Gastroesophageal sphincter (tissue), 4 donors: ENCODE data around the gene FMNL1. TPM values are rescaled to one million over a fixed set of nuclear protein-coding genes. Genes with fewer than 3 reads are reported as not detected.
A peak's percentile ranks its signal among the peaks of the same experiment; 100 is the strongest.

Experiments used
- ATAC-seq: fragments of 150-250 bp; one replicate; pipeline ENCODE4 v1.9.1; 2016; ENCODE audit warnings: mild to moderate bottlenecking, moderate library complexity
- H3K27ac ChIP-seq, 4 donors: fragments of 200-600 bp; sonication (generic) in 3 of 4; 1 replicate in 3 of 4; 2 replicates in 1 of 4; pipeline ENCODE4 v1.5.1; 2016 to 2019
- H3K27me3 ChIP-seq: fragments of 200-600 bp; sonication (generic); one replicate; pipeline ENCODE4 v1.5.1; 2019
- H3K36me3 ChIP-seq, 2 donors: fragments of 200-600 bp; sonication (generic); one replicate each; pipeline ENCODE4 v1.5.1; 2019; ENCODE audit warnings: control low read depth in 1 of 2
- H3K4me1 ChIP-seq, 3 donors: fragments of 200-600 bp; sonication (generic); 1 replicate in 2 of 3; 2 replicates in 1 of 3; pipeline ENCODE4 v1.5.1; 2016 to 2019; ENCODE audit warnings: control low read depth in 2 of 3
- H3K4me3 ChIP-seq, 2 donors: fragments of 200-600 bp; sonication (generic); one replicate each; pipeline ENCODE4 v1.5.1; 2019; ENCODE audit warnings: mild to moderate bottlenecking in 1 of 2, moderate library complexity in 1 of 2
- H3K9me3 ChIP-seq, 3 donors: fragments of 200-600 bp; sonication (generic); one replicate each; pipeline ENCODE4 v1.5.1; 2017 to 2019; ENCODE audit warnings: control low read depth in 2 of 3
- EP300 ChIP-seq: sonication (generic); formaldehyde crosslinking; IDR thresholded peaks from one replicate; pipeline ENCODE4 v1.6.1; 2017; ENCODE audit warnings: antibody characterized with exemption, mild to moderate bottlenecking
- POLR2A ChIP-seq, 2 donors: fragments of 450-650 bp; IDR thresholded peaks; one replicate each; pipeline ENCODE4 v1.6.1; 2017; ENCODE audit warnings: antibody characterized with exemption in 2 of 2, mild to moderate bottlenecking in 2 of 2, moderate library complexity in 1 of 2
- POLR2AphosphoS5 ChIP-seq: sonication (generic); formaldehyde crosslinking; IDR thresholded peaks from one replicate; pipeline ENCODE4 v1.6.1; 2017; ENCODE audit warnings: antibody characterized with exemption
- WGBS, 2 donors: methylation state at CpG; one replicate each; pipeline ENCODE4 v1.1.5; 2018; ENCODE audit warnings: low coverage in 1 of 2; 5-methylcytosine and 5-hydroxymethylcytosine counted together
- total RNA-seq, 4 donors: library from RNA; depleted of rRNA; stranded (reverse); fragments of >200 nt; gene quantifications; one replicate each; pipeline ENCODE4 v1.1.0, GENCODE V29; 2016
- TF ChIP-seq, protein P1 (sequence below), 4 experiments: fragments of 200-600 bp in 2 of 4; fragments of 450-650 bp in 2 of 4; sonication (generic) in 1 of 4; IDR thresholded peaks; one replicate each; pipeline ENCODE4 v1.5.1; 2017 to 2019; ENCODE audit warnings: antibody characterized with exemption in 4 of 4, mild to moderate bottlenecking in 2 of 4, moderate library complexity in 2 of 4

FMNL1 gene
- total RNA-seq, 4 donors from 2014 or later: 12.0 to 21.9 (median 14.9) TPM

GRCh38 chr17:45232514-45233422 is 11.1 kb downstream of the FMNL1 start:
- Histone ChIP-seq H3K9me3 (no peaks in the 10 kb centered on the region), H3K4me1 (peaks cover 0 to 41% (median 35%) of the 10 kb centered on the region in 3 donors), H3K27me3 (peaks cover 16% of the 10 kb centered on the region), H3K36me3 (no peaks in the 10 kb centered on the region), H3K27ac (no peak overlapping the region), H3K4me3 (no peak overlapping the region)
- TF ChIP-seq POLR2A (IDR thresholded peaks at IDR 0.05) (no peak), EP300 (no peak), POLR2AphosphoS5 (no peak)
- TF ChIP-seq, protein P1, sequence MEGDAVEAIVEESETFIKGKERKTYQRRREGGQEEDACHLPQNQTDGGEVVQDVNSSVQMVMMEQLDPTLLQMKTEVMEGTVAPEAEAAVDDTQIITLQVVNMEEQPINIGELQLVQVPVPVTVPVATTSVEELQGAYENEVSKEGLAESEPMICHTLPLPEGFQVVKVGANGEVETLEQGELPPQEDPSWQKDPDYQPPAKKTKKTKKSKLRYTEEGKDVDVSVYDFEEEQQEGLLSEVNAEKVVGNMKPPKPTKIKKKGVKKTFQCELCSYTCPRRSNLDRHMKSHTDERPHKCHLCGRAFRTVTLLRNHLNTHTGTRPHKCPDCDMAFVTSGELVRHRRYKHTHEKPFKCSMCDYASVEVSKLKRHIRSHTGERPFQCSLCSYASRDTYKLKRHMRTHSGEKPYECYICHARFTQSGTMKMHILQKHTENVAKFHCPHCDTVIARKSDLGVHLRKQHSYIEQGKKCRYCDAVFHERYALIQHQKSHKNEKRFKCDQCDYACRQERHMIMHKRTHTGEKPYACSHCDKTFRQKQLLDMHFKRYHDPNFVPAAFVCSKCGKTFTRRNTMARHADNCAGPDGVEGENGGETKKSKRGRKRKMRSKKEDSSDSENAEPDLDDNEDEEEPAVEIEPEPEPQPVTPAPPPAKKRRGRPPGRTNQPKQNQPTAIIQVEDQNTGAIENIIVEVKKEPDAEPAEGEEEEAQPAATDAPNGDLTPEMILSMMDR (IDR thresholded peaks at IDR 0.05): no peak
- WGBS, 2 donors: 60 to 94% methylated on average over 2 to 3 of the region's 9 CpGs
- no peak for ATAC-seq

- no peak for TF ChIP-seq EP300
- TF ChIP-seq POLR2AphosphoS5: no peak
- TF ChIP-seq POLR2A (IDR thresholded peaks at IDR 0.05): no peak
- Histone ChIP-seq H3K27me3 (peaks cover 22% of the 10 kb centered on the region), H3K4me3 (no peak overlapping the region), H3K36me3 (no peaks in the 10 kb centered on the region), H3K27ac (no peak overlapping the region), H3K4me1 (peaks cover 0 to 34% (median 28%) of the 10 kb centered on the region in 3 donors), H3K9me3 (no peaks in the 10 kb centered on the region)
- WGBS, 2 donors: 43 to 60% methylated on average over 1 to 3 of the region's 8 CpGs
- no peak for ATAC-seq
These were observed 11.8 kb downstream of the FMNL1 start for GRCh38 chr17:45233423-45233924.

DNA sequence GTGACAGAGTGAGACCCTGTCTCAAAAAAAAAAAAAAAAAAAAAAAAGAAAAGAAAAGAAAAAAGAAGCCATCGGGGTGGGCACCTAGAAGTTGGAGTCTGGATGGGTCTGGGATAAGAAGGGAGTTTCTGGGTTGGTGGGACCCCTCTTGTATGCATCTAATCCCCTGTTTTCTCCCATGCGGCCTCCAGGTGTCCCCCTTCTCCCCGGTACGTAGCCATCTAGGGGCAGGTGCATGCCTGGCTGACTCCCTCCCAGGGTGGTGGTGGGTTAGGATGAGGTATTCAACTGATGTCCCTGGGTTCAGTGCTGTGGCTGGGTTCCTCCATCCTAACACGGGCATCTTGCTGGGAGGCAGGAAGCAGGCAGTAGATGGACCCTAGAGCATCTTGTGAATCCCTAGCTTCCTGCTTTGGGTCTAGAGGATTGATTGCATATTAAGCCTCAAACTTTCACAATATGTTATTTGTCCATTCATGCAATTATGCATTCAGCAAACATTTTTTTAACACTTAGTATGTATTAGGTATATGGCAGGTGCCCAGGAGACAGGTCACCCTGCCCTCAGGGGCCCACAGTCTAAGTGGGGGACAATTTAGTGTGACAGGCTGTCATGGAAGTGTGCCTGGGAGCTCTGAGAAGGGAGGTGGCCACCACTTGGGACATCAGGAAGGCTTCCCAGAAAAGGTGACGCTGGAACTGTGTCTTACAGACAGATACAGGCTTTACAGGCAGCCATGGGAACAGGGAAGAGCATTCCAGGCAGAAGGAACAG is 13.1 kb downstream of the FMNL1 start:
- H3K27me3 ChIP-seq: peaks cover 35% of the 10 kb centered on the region
- no peaks in the 10 kb centered on the region for H3K36me3 ChIP-seq
- TF ChIP-seq POLR2AphosphoS5: no peak
- TF ChIP-seq, protein P1 (IDR thresholded peaks at IDR 0.05): peak in 1 of 4 experiments; percentile 11
- no peaks in the 10 kb centered on the region for H3K9me3 ChIP-seq
- 29 to 38% methylated on average over 3 to 6 of the region's 6 CpGs for WGBS, 2 donors
- no peak overlapping the region for H3K4me3 ChIP-seq
- H3K4me1 ChIP-seq: peaks cover 0 to 21% (median 20%) of the 10 kb centered on the region in 3 donors
- no peak overlapping the region for H3K27ac ChIP-seq
- ATAC-seq: no peak

DNA sequence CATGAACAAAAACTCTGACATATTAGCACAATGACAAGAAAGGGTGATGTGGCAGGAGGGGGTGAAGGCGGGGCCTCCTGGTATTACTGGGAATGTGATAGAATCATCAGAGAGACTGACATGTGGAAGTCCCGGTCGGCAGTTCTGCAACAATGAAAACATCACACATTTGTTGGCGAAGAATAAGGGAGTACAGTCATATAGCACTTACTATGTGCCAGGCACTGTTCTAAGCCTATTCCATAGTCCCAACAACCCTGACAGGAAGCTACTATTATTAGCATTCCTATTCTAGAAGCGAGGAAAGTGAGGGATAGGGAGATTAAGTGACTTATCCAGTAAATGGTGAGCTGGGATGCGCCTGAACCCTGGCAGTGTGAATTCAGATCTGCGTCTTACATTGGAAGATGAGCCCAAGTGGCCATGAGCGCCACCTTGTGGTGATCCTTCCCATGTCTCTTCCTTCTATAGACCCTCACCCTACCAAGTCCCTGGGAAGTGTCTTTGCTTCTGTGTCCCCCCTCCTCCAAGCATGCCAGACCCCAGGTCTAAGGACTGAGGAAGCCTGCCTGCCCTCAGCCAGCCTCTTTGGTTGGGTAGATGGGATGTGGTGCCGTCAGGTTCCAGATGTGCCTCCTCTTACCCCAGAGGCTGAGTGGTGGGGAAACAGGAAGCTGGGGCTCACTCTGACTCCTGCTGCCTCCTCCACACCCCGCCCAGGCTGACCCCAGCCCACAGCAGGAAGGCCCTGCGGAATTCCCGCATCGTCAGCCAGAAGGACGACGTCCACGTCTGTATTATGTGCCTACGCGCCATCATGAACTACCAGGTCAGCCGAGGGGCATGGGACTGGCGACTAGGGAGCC is 14.0 kb downstream of the FMNL1 start:
- Histone ChIP-seq H3K36me3 (peaks cover 0 to 4% of the 10 kb centered on the region in 2 donors), H3K4me1 (peaks cover 0 to 20% (median 12%) of the 10 kb centered on the region in 3 donors)
- ATAC-seq: peak; percentile 52

More for the DNA sequence above, 14.0 kb downstream of the FMNL1 start:
- WGBS, 2 donors: 28 to 34% methylated on average over 7 to 12 of the region's 20 CpGs
- peaks cover 43% of the 10 kb centered on the region for H3K27me3 ChIP-seq
- no peak overlapping the region for H3K27ac ChIP-seq
- H3K4me3 ChIP-seq: no peak overlapping the region
- no peaks in the 10 kb centered on the region for H3K9me3 ChIP-seq
- TF ChIP-seq POLR2A (IDR thresholded peaks at IDR 0.05): no peak
- TF ChIP-seq, protein P1 (IDR thresholded peaks at IDR 0.05): peak in 3 of 4 experiments; percentile 66 to 77 (median 69)
